ENCODE results near the gene TECPR2. TPM values are rescaled to one million over a fixed set of nuclear protein-coding genes. Genes with fewer than 3 reads are reported as not detected.

TECPR2 gene
- total and polyA plus RNA-seq, 10 of the 15 experiments (the other 5 are each of a cell fraction or from before 2014, with no cell fraction given), result 0.15 to 10.0 (median 3.0) TPM

DNA sequence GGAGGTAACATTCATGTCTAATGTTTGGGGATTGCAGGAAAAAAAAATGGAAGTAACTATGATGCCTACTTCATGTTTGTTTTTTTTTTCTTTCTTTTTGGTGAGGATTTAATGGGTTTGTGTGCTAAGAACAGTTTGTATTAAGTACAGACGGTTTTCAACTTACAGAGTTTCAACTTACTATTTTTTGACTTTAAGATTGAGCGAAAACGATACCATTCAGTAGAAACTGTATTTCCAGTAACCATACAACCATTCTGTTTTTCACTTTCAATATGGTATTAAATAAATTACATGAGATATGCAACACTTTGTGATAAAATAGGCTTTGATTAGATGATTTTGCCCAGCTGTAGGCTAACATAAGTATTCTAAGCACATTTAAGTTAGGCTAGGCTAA is 10.4 kb downstream of the TECPR2 start:
- no peaks in the 10 kb centered on the region for H3K9me3 ChIP-seq (replicated peaks; ENCODE audit: control insufficient read depth, insufficient read depth, low read length)
- ChIA-PET SMC1A (ENCODE audit: uncharacterized antibody, unreplicated experiment) (no interaction called here), POLR2A (no interaction called here), CTCF (interaction anchor here (0.7 to 1.3 kb wide), 2 partner anchors 13 to 51 kb away, joined by 3 to 5 read pairs; no protein-coding TSS in a partner anchor), RAD21 (ENCODE audit: unreplicated experiment) (no interaction called here)
- DNase-seq (ENCODE audit: low read depth, low spot score) (peak; percentile 17), FAIRE-seq (peak; percentile 89), ATAC-seq (peak; percentile 70)
- H3K4me1 ChIP-seq (ENCODE audit: control insufficient read depth, insufficient read depth, low read length), result peaks cover 38% of the 10 kb centered on the region
- no peak overlapping the region for H2AFZ ChIP-seq (ENCODE audit: control insufficient read depth, low read depth, low read length)
- TF ChIP-seq CBX5 (IDR thresholded peaks at IDR 0.05; ENCODE audit: low read depth) (no peak), SMC3 (IDR thresholded peaks at IDR 0.05; ENCODE audit: borderline replicate concordance, low read length) (no peak), RELA (IDR thresholded peaks at IDR 0.05; ENCODE audit: borderline replicate concordance, partially characterized antibody) (no peak), ZBTB40 (IDR thresholded peaks at IDR 0.05; ENCODE audit: borderline replicate concordance) (no peak), ZNF687 (IDR thresholded peaks at IDR 0.05) (no peak), RAD21 (IDR thresholded peaks at IDR 0.05; ENCODE audit: insufficient read depth, low read depth, low read length) (no peak), PML (IDR thresholded peaks at IDR 0.05; ENCODE audit: low read length) (no peak), EP300 (IDR thresholded peaks at IDR 0.05; ENCODE audit: borderline replicate concordance in 1 of 2, control insufficient read depth in 1 of 2, low read depth in 2 of 2, low read length in 2 of 2) (no peak), FOXM1 (IDR thresholded peaks at IDR 0.05; ENCODE audit: low read depth, low read length) (no peak), HDAC2 (IDR thresholded peaks at IDR 0.05) (no peak)
- TF ChIP-seq, protein P1, sequence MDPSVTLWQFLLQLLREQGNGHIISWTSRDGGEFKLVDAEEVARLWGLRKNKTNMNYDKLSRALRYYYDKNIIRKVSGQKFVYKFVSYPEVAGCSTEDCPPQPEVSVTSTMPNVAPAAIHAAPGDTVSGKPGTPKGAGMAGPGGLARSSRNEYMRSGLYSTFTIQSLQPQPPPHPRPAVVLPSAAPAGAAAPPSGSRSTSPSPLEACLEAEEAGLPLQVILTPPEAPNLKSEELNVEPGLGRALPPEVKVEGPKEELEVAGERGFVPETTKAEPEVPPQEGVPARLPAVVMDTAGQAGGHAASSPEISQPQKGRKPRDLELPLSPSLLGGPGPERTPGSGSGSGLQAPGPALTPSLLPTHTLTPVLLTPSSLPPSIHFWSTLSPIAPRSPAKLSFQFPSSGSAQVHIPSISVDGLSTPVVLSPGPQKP (IDR thresholded peaks at IDR 0.05; ENCODE audit: low read depth, low read length), result no peak
- no peaks in the 10 kb centered on the region for H4K20me1 ChIP-seq (ENCODE audit: control insufficient read depth, insufficient read depth)
- BruUV-seq (replicated peaks), result no TSS peak
- peak overlapping the region; percentile 54 for H3K27ac ChIP-seq (ENCODE audit: control insufficient read depth, insufficient read depth)
- intact Hi-C loops (cut with micrococcal nuclease; ENCODE audit: unreplicated experiment), result no loop called here
- no peaks in the 10 kb centered on the region for H3K27me3 ChIP-seq (replicated peaks in 1 of 2; ENCODE audit: control insufficient read depth in 2 of 2, insufficient read depth in 2 of 2, low read length in 1 of 2)
- peak overlapping the region; percentile 82 for H3K4me2 ChIP-seq (ENCODE audit: control insufficient read depth, insufficient read depth)
- H3K79me2 ChIP-seq (ENCODE audit: control insufficient read depth, insufficient read depth, low read length), result no peaks in the 10 kb centered on the region; the same call in none of the 2 replicates
- no peak overlapping the region for H3K4me3 ChIP-seq
- in situ Hi-C loops (cut with MboI), result no loop called here
- no peak overlapping the region for H3K9ac ChIP-seq (ENCODE audit: control insufficient read depth, insufficient read depth, low read length)
- H3K36me3 ChIP-seq (ENCODE audit: control insufficient read depth in 2 of 2, insufficient read depth in 2 of 2, low read length in 1 of 2), result no peaks in the 10 kb centered on the region
- WGBS (ENCODE audit: insufficient coverage, insufficient replicate concordance, low lambda C conversion rate, missing lambda C conversion rate), result 2% methylated on average over 3 of the region's 3 CpGs

All from GM12878 (cell line).